Motor neuron (in vitro differentiated cells): Measurements from ENCODE around the gene TMEM109. TPM values are rescaled to one million over a fixed set of nuclear protein-coding genes. Genes with fewer than 3 reads are reported as not detected.

Experiments used
- ATAC-seq, 8 experiments: fragments of 200-7000 bp; cut with Tn5 transposase; replicated peaks in 6 of 8; 2 replicates each; pipeline ENCODE4 v1.8.0; 2021; ENCODE audit warnings: mild to moderate bottlenecking in 8 of 8, moderate library complexity in 8 of 8
- H3K27ac ChIP-seq, 2 donors: fragments of 250-450 bp; sonication (Bioruptor Pico); 2 replicates each; pipeline ENCODE4 v1.9.0; 2021; ENCODE audit warnings: antibody characterized with exemption in 2 of 2, mild to moderate bottlenecking in 2 of 2, moderate library complexity in 1 of 2
- H3K4me1 ChIP-seq, 2 donors: fragments of 250-450 bp; sonication (Bioruptor Pico); replicated peaks in 1 of 2; 2 replicates each; pipeline ENCODE4 v1.6.1; 2021; ENCODE audit warnings: antibody characterized with exemption in 2 of 2, mild to moderate bottlenecking in 2 of 2, moderate library complexity in 1 of 2
- H3K4me3 ChIP-seq, 5 donors: fragments of 250-450 bp; sonication (Bioruptor Pico); 2 replicates each; pipeline ENCODE4 v1.9.0; 2021; ENCODE audit warnings: antibody characterized with exemption in 5 of 5, mild to moderate bottlenecking in 5 of 5, moderate library complexity in 4 of 5
- WGBS, 10 experiments: fragments of 450-650 bp; shearing (Covaris generic); methylation state at CpG; one replicate each; pipeline ENCODE4 v1.0.0; 2022; 5-methylcytosine and 5-hydroxymethylcytosine counted together
- in situ Hi-C, 9 experiments: fragments of 400-800 bp; cut with MboI; loops; one replicate each; pipeline ENCODE4 v1.15.0; 2021; ENCODE audit warnings: low sequenced_read_pairs in 9 of 9, low pct_unique_long_range_greater_than_20kb in 2 of 9; ENCODE audit not compliant: unreplicated experiment in 9 of 9
- total RNA-seq, 8 experiments: library from RNA; unstranded; fragments of 300-600 nt; gene quantifications; 2 replicates each; pipeline versions ENCODE4 v1.2.3 to v1.2.4, GENCODE V29; 2022

Gene TMEM109
- total RNA-seq, 8 experiments from 2014 or later = 5.1 to 72.7 (median 28.6) TPM

DNA sequence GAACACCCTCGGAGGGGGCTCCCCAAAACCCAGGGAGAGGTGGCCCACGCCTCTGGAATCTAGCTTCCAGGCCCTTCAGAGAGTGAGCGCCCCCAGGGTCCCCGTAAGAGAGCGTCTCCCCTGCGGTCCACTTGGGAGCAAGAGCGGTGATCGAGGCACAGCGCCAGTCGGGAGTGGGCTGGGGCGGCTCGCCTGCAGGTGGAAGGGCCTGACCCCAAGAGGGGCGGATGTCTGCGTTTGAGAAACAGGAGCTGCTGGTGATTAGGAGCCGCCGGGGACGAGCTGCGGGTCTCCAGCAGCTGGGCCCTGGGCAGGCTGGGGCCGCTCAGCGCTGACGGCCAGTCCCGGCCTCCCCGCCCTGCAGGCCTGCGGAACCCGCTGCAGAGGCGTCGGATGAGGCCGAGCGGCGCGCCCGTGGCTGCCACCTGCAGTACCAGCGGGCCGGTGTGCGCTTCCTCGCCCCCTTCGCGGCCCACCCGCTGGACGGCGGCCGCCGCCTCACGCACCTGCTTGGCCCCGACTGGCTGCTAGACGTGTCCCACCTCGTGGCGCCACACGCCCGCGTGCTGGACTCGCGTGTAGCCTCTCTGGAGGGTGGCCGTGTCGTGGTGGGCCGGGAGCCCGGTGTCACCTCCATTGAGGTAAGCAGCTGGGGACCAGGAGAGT, 20.3 kb downstream of the TMEM109 start:
- H3K4me3 ChIP-seq = no peak overlapping the region
- no peak overlapping the region for H3K27ac ChIP-seq
- peaks cover 0 to 7% of the 10 kb centered on the region in 2 donors for H3K4me1 ChIP-seq
- WGBS, 10 experiments = 59 to 100% (median 93%) methylated on average over 1 to 13 of the region's 57 CpGs; no CpG with 5 or more reads in 3 of the 10 experiments
- ATAC-seq = no peak
- in situ Hi-C loops = no loop called here

DNA sequence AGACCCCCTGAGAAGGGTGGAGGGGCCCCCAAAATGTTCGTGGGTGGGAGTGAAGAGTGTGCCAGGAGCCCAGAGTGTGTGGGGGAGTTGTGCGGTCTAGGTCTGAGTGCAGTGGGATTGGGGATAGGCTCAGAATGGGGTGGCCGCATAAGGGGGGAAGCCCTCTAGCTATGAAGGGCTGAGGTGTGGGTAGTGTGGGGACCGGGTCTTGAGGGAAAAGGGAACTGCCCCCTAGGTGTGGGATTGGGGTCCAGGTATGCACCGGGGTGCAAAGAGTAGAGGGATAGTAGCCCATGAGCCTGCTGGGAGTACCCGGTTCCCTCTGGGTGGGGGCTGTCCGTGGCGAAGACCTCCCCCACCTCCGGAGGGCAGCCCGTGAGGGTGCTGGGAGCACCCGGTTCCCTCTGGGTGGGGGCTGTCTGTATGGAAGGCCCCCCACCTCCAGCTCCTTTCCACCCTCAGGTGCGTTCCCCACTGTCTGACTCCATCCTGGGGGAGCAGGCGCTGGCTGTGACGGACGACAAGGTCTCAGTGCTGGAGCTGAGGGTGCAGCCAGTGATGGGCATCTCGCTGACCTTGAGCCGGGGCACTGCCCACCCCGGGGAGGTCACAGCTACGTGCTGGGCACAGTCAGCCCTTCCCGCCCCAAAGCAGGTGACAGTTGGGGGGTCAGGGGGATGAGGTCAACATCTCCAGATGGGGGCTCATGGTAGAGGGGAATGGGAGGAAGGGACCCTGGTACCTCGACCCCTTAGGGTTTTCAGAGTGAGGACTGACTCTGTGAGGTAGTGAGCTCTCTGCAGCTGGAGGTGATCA, 21.0 kb downstream of the TMEM109 start:
- in situ Hi-C loops = no loop called here
- Histone ChIP-seq H3K27ac (no peak overlapping the region), H3K4me3 (no peak overlapping the region), H3K4me1 (peaks cover 0 to 7% of the 10 kb centered on the region in 2 donors)
- no peak for ATAC-seq
- 83 to 93% methylated on average over 1 to 3 of the region's 21 CpGs; no CpG with 5 or more reads in 8 of the 10 experiments for WGBS, 10 experiments

DNA sequence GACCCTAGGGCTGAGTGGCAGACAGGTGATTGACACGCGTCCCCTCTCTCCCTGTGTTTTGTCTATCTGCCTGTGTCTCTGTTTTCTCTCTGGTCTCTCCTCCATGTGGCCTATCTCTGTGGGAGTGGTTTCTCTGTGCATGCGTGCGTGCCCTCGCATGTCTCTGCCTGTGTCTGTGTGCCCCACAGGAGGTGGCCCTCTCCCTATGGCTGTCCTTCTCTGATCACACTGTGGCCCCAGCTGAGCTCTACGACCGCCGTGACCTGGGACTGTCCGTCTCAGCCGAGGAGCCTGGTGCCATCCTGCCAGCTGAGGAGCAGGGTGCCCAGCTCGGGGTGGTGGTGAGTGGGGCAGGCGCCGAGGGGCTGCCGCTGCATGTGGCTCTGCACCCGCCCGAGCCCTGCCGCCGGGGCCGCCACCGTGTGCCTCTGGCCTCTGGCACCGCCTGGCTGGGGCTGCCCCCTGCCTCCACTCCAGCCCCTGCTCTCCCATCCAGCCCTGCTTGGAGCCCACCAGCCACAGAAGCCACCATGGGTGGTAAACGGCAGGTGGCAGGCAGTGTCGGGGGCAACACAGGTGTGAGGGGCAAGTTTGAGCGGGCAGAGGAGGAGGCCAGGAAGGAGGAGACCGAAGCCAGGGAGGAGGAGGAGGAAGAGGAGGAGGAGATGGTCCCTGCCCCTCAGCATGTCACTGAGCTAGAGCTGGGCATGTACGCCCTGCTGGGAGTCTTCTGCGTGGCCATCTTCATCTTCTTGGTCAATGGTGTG, 21.9 kb downstream of the TMEM109 start:
- Histone ChIP-seq H3K4me3 (no peak overlapping the region), H3K27ac (no peak overlapping the region), H3K4me1 (peaks cover 0 to 7% of the 10 kb centered on the region in 2 donors)
- peak in 1 of 8 experiments; percentile 27 for ATAC-seq
- in situ Hi-C loops = no loop called here
- WGBS, 10 experiments = 84 to 100% (median 100%) methylated on average over 1 to 10 of the region's 27 CpGs; no CpG with 5 or more reads in 7 of the 10 experiments

DNA sequence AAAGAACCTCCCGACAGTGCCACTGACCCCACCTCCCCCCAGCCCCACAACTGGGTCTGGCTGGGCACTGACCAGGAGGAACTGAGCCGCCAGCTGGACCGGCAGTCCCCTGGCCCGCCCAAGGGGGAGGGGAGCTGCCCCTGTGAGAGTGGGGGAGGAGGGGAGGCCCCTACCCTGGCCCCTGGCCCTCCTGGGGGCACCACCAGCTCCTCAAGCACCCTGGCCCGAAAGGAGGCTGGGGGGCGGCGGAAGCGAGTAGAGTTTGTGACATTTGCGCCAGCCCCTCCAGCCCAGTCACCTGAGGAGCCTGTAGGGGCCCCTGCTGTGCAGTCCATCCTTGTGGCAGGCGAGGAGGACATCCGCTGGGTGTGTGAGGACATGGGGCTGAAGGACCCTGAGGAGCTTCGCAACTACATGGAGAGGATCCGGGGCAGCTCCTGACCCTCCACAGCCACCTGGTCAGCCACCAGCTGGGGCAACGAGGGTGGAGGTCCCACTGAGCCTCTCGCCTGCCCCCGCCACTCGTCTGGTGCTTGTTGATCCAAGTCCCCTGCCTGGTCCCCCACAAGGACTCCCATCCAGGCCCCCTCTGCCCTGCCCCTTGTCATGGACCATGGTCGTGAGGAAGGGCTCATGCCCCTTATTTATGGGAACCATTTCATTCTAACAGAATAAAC, 22.6 kb downstream of the TMEM109 start:
- ATAC-seq = peak in 1 of 8 experiments; percentile 12

DNA sequence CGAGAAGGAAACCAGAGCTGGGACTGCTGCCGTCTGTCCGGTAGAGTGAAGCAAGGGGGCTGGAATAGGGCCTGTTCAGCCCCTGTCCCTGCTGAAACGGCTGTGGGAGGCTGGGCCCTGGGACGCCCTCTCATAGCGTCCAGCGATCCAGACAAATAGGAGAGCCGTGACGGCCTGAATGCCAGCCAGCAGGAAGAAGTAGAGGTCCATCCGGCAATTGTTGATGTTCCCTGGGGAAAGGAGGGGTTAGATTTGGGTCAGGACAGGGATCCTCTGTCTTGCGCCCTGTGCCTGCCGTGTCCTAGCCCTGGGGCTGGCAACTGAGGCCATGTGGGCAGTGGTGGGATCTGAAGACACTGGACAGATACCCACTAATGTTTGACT, 23.2 kb downstream of the TMEM109 start:
- Histone ChIP-seq H3K27ac (no peak overlapping the region), H3K4me3 (no peak overlapping the region), H3K4me1 (peaks cover 0 to 7% of the 10 kb centered on the region in 2 donors)
- WGBS, 10 experiments = 85 to 100% (median 94%) methylated on average over 1 to 9 of the region's 12 CpGs; no CpG with 5 or more reads in 6 of the 10 experiments
- in situ Hi-C loops = no loop called here
- no peak for ATAC-seq

More for the DNA sequence above, 22.6 kb downstream of the TMEM109 start:
- H3K4me3 ChIP-seq = no peak overlapping the region
- 0% methylated on average over 1 of the region's 18 CpGs; no CpG with 5 or more reads in 9 of the 10 experiments for WGBS, 10 experiments
- H3K4me1 ChIP-seq = peaks cover 0 to 7% of the 10 kb centered on the region in 2 donors
- in situ Hi-C loops = no loop called here
- H3K27ac ChIP-seq = no peak overlapping the region

DNA sequence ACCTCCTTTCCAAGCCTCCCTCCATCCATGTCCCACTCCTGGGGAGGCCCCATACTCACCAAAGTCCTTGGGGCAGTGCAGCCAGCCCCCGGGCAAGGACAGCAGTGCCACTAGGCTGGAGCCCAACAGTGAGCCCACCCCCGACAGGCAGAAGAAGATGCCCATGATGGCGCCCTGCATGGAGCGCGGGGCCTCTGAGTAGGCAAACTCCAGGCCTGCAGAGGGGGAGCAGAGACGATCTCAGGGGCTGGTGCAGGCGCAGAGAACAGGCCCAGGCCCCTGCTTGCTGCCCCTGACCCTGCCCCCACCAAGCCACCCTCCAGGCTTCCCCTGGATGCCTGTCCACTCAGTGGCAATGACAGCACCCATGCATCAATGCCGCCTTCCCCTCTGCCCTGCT, 23.9 kb downstream of the TMEM109 start:
- no peak for ATAC-seq
- peaks cover 3 to 11% of the 10 kb centered on the region in 2 donors for H3K4me1 ChIP-seq
- 80 to 100% (median 100%) methylated on average over 1 to 2 of the region's 8 CpGs; no CpG with 5 or more reads in 7 of the 10 experiments for WGBS, 10 experiments
- in situ Hi-C loops = no loop called here
- no peak overlapping the region for H3K27ac ChIP-seq
- H3K4me3 ChIP-seq = no peak overlapping the region

DNA sequence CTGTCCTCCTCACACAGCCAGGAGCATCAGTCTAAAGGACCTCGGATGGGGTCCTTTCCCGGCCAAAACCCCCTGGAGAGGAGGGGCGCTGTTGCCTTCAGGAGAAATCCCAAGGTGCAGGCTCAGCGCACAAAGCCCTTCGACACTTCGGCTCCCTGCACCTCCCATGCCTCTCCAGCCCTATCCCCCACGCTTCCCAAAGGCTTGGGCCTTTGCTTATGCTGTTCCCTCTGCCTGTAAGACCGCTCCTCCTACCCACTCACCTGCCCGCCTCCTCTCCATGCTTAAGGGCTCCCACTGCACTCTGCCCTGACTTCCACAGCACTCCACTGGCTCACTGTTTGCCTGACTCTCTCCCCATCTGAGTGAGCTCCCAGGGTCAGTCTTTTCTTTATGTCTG, 24.5 kb downstream of the TMEM109 start:
- 0 to 100% (median 74%) methylated on average over 1 to 8 of the region's 9 CpGs; no CpG with 5 or more reads in 2 of the 10 experiments for WGBS, 10 experiments
- Histone ChIP-seq H3K4me3 (no peak overlapping the region), H3K27ac (no peak overlapping the region), H3K4me1 (peaks cover 3 to 15% of the 10 kb centered on the region in 2 donors)
- ATAC-seq = peak in 2 of 8 experiments; percentile 31 to 43
- in situ Hi-C loops = no loop called here

DNA sequence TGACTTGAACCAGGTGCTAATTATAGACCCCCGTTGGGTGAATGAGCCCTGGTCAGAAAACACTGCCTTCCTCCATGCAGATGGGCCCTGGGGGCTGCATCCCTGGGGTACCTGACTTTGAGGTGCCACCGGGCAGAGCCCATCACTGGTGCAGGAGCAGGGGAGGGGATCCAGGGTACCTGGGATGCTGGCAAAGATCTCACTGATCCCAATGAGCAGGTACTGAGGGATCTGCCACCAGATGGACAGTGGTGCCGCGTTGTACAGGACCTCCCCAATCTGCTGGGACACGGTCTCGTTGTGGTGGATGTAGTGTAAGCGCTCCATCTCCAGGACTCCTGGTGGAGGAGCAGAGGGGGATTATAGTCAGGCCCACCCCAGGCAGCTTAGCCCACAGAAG, 25.3 kb downstream of the TMEM109 start:
- WGBS, 10 experiments = 80 to 92% (median 84%) methylated on average over 1 to 2 of the region's 7 CpGs; no CpG with 5 or more reads in 6 of the 10 experiments
- in situ Hi-C loops = no loop called here
- H3K27ac ChIP-seq = no peak overlapping the region
- H3K4me3 ChIP-seq = no peak overlapping the region
- H3K4me1 ChIP-seq = peaks cover 3 to 15% of the 10 kb centered on the region in 2 donors
- no peak for ATAC-seq

DNA sequence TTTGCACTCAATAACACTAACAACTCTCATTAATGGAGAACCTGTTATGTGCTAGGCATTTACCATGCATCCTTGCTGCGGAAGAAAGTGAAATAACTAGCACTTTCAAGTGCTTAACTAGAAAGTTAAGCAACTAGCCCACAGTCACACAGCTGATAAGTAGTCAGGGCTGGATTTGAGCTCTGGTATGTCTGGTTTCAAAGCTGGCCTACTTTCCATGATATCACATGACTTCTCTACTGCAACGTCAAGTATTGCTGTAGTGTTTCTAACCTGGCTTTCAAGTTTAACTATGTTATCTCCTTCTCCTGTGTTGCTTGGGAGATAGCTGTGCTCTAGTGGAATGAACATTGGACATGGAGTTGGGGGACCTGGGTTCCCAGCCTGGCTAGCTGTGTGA, 25.9 kb downstream of the TMEM109 start:
- 50 to 100% (median 88%) methylated on average over 1 to 2 of the region's 2 CpGs; no CpG with 5 or more reads in 3 of the 10 experiments for WGBS, 10 experiments
- peaks cover 3 to 15% of the 10 kb centered on the region in 2 donors for H3K4me1 ChIP-seq
- no peak overlapping the region for H3K4me3 ChIP-seq
- ATAC-seq = no peak
- in situ Hi-C loops = loop anchor here in 1 of 9 experiments (10.0 kb wide), 1 partner anchor 185 kb away; no protein-coding TSS in a partner anchor
- no peak overlapping the region for H3K27ac ChIP-seq

DNA sequence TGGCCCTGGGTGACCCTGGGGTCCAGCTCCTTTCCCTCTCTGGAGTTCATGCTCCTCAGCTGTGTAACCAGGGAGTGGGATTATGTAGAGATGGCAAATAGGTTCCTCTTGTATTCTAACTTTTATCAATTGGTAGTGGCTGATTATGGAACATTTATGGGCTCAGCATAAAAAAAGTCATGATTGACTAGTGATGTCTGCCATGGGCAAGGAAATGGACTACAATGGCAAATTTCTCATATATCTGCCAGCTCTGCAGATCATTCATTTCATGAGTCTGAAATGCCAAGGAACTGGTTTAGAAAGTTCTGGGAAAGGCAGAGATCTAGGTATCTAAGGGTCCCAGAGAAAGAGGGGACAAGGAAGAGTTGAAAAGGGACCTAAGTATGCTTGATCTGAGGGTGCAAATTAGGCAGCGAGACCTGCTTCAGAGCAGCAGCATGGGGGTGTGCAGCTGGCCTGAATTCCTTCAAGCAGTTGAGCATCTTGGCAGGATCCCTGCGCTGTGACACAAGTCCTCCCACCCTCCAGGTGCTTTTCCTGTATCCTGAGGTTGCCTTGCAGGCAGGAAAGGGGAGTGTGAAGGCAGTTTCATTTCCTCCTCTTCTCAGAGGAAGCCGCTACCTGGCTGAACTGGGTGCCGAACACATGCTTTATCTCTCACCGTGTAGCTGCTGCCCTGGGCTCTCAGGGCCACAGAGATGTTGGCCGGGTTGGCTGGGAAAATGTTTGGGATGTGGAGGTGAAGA, 27.6 kb downstream of the TMEM109 start:
- peaks cover 8 to 19% of the 10 kb centered on the region in 2 donors for H3K4me1 ChIP-seq

DNA sequence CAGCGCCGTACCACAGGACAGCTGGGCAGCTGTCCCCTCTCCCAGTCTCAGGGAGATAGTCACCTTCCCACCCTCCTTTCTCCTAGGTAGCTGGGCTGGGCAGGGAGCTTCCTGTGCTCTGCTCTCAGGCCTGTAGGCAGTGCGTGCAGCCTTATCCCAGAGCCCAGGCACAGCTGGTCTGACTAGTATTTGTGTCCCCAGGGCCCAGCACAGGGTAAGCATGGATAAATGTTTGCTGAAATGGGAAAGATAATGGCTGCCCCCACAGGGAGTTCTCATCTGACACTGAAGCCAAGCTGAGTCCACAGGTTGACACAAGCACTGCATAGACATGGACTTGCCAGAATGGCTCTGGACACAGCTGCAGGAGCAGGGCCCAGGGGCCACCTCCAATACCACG, 28.3 kb downstream of the TMEM109 start:
- no peak overlapping the region for H3K27ac ChIP-seq
- no peak overlapping the region for H3K4me3 ChIP-seq
- peak in 4 of 8 experiments; percentile 9 to 56 (median 24) for ATAC-seq
- peaks cover 13 to 26% of the 10 kb centered on the region in 2 donors for H3K4me1 ChIP-seq
- in situ Hi-C loops = loop anchor here in 1 of 9 experiments (10.0 kb wide), 1 partner anchor 183 kb away; no protein-coding TSS in a partner anchor
- WGBS, 10 experiments = 40% methylated on average over 1 of the region's 4 CpGs; no CpG with 5 or more reads in 9 of the 10 experiments

More for the DNA sequence above, 27.6 kb downstream of the TMEM109 start:
- in situ Hi-C loops = loop anchor here in 1 of 9 experiments (10.0 kb wide), 1 partner anchor 183 kb away; no protein-coding TSS in a partner anchor
- H3K4me3 ChIP-seq = no peak overlapping the region
- H3K27ac ChIP-seq = no peak overlapping the region
- 20 to 100% (median 92%) methylated on average over 1 to 5 of the region's 6 CpGs; no CpG with 5 or more reads in 1 of the 10 experiments for WGBS, 10 experiments
- no peak for ATAC-seq
